GM21576 (cell line): ENCODE results near the gene LTBP4.

ENCODE experiments used
- ATAC-seq: cut with Tn5 transposase; IDR thresholded peaks from one replicate; pipeline ENCODE4 v1.9.1; 2021; ENCODE audit warnings: mild to moderate bottlenecking, moderate library complexity; ENCODE audit not compliant: unreplicated experiment

The LTBP4 gene

DNA sequence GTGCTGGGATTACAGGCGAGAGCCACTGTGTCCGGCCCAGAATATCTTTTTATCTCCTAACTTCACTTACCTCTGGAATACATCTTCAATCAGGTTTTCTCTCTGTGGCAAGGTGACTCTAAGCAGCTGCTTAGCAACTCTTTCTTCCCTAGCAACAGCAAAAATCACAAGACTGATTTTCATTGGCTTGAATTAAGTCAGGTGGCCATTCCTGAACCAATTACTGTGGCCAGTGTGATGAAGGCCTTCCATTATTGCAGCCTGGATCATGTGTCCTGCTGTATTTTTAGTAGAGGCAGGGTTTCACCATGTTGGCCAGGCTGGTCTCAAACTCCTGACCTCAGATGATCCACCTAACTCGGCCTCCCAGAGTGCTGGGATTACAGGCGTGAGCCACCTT lies 9.0 kb upstream of the LTBP4 start:
- no peak for ATAC-seq

DNA sequence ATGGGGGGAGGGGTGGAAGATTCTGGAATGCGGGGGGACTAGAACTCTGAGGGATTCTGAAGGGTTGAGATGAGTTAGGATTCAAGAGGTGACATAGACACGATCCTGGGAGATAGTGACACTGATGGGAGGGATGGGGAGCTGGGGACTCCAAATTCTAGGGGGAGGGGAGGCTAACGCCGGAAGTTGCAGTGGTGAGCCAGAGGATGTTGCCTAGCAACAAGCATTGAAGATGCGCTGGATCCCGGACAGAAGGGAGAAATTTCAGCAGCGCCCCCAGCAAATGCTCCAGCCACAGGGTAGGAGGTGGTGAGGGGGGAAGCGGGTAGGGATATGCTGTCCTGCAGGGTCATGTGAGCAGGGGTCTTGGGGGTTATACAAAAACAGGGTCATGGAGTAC lies 6.9 kb upstream of the LTBP4 start:
- no peak for ATAC-seq

DNA sequence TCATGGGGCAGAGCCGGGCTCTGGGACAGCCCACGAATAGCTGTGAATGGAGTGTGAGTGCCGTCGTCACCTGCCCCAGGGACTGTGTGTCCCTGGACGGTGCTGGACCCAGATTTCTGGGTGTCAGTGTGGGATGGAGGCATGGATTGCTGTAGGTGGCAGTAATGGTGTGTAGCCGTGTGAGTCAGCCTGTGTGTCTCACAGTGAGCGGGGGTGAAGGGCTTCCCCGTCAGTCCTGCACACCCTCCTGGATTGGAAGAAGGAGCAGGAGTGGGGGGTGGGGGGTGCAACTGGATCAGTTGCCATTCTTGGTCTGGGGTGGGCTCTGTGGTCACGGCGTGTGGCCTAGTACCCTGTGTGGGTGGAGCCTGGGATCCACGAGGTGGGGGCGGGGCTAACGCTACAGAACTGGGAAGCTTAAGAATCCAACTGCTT lies 6.5 kb upstream of the LTBP4 start:
- ATAC-seq = no peak

DNA sequence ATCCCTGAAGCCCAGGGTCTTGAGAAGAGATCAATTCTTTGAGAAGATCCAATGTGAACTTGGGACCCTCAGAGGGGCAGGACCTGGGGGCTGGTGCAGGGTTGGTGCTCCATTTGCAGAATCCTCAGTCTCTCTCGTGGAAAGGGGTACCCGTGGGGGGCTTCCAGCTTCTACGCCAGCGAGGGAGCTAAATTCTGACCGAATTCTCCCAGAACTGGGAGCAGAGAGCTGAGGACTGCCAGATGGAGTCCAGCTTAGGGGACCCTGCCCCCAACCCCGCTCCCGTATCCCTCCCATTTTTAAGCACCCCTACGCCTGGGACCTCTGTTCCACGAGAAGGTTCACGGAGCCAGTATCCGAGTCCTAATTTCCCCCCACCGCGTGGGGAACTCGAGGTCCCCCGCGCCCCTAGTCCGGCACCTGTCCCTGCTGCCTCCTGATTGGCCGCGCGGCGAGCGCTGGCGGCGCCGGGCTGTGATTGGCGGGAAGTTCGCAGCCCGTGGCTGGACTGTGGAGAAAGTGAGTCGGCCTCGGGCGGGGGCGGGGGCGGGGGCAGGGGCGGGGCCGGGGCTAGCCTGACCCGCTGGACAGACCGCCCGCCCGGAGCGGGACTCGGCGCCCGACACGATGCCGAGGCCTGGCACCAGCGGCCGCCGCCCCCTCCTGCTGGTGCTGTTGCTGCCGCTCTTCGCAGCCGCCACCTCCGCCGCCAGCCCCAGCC lies 4.4 kb upstream of the LTBP4 start:
- ATAC-seq = no peak

DNA sequence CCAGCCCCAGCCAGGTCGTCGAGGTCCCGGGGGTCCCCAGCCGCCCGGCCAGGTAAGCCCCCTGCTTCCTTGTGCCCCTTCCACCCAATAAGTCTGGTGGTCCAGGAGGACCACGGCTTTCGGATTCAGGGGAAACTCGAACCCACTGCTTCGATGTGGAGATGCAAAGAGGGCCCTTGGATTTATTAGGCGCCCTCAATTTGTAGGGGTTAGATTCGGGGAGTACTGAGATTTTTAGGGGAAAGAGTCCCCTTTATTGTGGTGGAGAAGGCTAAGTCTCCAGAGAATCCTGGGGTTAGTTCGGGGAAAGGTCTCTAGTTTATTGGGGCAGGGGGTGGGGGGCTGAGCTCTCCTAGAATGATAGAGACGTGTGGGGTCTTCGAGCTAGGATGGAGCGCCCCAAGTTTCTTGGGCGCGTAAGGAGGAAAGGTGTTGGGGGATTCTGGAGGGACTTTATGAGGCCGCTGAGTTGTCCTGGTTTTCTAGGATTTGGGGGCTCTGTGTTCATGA lies 3.8 kb upstream of the LTBP4 start:
- no peak for ATAC-seq

DNA sequence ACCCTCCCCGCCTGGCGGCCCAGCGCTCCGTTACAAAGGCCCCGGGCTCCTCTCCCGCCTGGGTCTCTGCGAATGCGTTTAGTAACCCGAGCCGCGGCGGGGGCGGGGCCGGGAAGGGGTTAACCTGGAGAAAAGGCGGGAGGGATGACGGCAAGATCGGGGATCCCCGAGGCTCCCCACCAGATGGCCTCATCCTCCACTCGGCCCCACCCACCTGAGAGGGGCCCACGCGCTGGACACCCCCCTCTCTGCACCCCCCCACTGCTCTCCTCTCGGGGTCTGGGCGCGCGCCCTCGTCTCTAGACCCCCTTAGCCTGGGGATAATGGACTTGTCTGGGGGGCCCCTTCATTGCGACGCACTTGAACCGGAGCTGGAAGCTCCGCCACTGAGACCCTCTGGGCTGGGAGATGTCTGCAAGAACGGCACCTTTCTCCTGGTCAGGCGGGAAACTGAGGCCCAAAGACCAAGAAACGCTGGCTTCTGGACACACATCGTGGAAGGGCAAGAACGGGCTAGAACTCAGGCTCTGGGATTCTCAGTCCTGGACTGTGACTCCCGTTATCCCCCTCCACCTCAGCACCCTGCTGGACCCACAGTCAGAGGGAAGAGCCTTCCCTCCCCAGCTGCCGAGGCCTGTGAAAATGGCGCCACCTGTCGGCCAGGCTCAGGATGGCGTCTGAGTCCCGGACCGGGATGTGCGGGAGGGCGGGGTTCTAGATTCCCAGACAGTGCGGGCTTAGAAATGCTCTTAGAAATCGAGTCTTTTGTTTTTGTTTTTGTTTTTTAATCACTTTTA lies 2.9 kb upstream of the LTBP4 start:
- ATAC-seq = no peak

DNA sequence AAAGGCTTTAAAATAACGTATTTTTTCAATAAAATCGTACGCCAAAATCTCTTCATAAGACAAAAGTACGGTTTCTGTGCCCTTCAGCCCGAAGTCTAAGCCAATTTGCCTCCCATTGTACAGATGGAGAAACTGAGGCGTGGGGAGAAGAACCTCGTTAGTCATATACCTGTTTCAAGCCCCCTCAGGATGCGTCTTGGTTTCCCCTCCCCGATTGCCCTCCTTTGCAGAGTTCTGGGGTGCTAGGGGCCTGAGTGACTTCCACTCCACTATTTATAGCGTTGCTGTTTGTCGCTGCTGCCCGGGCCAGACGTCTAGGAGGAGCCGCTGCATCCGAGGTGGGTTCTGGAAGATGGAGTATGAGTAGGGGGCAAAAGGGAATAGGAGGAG lies 2.3 kb upstream of the LTBP4 start:
- ATAC-seq = no peak

DNA sequence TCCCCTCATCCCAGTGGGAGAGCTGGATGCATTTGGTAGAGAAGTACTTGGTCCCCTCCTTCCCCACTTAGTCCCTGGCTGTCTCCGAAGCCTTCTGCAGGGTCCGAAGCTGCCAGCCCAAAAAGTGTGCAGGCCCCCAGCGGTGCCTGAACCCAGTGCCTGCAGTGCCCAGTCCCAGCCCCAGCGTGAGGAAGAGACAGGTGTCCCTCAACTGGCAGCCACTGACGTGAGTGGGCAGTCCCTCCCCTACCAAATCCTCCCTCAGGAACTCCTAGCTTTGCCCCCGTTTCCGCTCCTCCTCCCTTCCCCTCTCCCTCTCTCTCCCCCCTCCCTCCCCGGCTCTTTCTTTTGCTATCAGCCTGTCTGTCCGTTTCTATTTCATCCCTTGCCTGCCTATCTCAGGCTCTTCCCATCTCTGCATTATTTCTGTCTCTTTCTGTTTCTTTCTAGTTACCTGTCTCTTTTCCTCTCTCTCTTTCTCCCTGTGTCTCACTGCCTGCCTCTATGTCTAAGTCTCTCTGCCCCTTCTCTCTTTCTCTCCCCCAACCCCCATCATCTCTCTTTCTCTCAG lies 1.8 kb upstream of the LTBP4 start:
- no peak for ATAC-seq

DNA sequence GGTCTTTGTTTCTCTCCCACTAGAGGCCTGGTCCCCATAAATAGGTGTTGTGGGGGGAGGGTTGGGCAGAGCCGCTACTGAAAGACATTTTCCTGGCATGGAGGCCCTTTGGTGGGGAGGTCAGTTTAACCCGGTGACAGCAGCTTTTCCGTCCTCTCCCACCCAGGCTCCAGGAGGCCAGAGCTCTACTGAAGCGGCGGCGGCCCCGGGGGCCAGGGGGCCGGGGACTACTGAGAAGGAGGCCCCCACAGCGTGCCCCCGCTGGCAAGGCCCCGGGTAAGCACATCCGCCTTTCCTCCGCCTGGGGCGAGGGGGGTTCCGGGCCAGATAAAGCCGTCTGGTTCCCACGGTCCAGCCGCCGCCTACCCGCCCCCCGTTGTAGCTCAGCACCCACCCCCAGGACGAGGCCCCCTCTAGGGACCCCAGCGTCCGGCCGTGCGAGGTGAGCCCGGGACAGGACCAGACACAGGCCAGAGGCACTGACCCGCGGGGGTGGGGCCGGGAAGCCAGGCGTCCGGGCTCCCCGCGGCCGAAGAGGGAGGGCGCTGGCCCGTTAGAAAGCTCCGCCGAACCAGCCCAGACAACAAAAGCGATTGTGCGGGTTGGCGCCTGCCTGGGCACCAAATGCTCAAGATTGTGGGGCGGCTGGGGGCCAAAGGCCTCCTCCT lies 1.1 kb upstream of the LTBP4 start:
- ATAC-seq = no peak

DNA sequence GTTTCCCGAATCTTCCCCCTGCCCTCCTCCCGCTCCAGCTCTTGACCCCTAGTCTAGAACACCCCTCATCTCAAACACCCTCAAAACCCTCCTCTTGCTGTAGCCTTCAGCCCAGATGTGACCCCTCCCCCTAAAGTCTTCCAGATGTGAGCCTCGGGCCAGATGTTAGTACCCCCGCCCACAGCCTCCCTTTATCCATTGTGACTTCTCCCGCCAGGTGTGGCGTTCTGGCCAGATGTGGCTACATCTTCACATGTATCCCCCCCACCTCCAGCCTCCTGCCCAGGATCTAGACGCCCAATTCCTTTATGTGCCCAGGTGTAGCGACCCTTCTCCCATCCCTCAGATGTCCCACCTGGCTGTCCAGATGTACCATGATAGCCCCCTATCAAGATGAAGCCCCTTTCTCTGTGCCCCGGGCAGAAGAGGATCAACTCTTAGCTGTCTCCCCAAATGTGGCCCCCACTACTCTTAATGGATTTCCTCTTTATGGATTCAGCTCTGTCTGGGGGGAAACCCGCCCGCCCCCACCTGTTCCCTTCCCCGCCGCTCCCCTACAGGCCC lies 517 bp upstream of the LTBP4 start:
- no peak for ATAC-seq

DNA sequence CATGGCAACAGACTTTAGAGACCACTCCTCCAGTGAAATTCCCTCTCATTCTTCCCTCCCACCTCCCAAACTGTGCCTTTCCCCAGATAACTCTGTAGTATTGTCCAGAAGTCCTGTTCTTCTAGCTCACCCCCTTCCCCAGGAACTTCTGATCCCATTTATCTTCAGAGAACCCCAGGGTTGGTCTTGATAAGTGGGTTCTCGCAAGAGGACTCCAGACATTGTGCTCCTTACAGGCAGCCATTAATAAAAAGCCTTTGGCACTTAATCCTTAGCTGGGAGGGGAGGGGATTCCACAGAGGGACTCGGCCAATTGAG lies 1.9 kb downstream of the LTBP4 start:
- no peak for ATAC-seq

DNA sequence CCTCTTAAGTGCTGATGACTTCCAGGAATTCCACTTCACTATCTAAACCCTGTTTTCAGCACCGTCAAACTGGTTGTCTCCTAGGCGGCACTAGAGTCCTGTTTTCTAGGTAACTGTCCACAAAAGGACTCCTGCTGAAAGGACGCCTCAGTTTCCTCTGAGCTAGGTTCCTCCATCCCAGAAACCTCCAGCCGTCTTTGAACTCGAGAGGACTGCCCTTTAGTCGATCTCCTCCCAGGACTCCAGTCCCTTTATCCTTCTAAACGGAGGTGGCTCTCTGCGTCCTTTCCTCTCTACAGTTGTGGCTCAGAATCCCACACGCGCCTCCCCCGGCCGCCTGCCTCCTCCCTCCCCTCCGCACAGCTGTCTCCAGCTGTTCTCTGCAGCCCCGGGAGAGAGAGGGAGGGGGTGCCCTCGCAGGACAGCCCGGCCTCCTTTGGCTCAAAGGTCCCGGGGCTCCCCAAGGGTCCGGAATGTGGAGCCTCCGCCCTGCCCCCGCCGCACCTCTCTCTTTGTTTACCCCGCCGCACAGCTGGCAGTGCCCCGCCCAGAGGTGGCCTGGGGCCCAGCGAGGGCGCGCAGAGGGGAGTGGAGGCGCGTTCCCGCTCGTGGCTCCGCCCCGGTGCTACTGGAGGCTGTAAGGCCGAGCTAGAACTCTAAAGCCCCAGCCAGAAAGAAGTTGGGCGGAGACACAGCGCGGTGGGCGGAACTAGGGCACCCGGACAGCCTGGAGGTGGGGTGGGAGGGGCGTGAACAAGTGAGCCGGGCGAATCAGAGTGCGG lies 2.4 kb downstream of the LTBP4 start:
- peak; percentile 65 for ATAC-seq

DNA sequence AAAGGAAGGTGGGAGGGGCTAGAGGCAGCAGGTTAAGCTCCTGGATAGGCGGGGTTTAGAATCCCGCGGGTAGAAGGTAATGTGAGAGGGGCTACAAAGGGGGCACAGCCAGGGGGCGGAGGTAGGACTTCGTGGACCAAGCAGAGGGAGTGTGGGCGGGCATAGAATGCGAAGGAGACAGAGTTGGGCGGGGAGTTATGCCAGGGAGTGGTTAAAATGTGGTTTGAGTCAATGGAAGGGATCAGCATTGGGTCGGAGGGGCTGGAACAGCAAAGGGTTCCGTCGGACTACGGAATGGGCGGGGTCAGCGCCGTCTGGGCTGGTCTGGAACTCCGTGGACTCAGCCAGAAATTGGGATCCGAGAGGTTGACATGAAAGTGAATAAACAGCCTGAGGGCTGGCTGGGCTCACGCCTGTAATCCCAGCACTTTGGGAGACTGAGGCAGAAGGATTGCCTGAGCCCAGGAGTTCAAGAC lies 3.0 kb downstream of the LTBP4 start:
- ATAC-seq = no peak

DNA sequence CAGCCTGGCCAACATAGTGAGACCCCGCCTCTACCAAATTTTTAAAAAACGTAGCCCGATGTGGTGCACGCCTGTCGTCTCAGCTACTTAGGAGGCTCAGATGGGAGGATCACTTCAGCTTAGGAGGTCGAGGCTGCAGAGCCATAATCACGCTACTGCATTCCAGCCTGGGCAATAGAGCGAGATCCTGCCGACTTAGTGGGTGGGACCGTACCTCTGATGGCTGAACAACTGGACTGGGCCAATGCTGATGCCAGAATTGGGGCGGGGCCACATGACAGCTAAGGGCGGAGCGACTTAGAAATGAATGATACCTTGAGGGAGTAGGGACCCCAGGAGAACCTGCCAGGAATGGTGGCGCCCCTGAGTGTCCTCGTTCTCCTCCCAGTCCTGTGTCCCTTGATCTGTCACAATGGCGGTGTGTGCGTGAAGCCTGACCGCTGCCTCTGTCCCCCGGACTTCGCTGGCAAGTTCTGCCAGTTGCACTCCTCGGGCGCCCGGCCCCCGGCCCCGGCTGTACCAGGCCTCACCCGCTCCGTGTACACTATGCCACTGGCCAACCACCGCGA lies 3.6 kb downstream of the LTBP4 start:
- no peak for ATAC-seq

DNA sequence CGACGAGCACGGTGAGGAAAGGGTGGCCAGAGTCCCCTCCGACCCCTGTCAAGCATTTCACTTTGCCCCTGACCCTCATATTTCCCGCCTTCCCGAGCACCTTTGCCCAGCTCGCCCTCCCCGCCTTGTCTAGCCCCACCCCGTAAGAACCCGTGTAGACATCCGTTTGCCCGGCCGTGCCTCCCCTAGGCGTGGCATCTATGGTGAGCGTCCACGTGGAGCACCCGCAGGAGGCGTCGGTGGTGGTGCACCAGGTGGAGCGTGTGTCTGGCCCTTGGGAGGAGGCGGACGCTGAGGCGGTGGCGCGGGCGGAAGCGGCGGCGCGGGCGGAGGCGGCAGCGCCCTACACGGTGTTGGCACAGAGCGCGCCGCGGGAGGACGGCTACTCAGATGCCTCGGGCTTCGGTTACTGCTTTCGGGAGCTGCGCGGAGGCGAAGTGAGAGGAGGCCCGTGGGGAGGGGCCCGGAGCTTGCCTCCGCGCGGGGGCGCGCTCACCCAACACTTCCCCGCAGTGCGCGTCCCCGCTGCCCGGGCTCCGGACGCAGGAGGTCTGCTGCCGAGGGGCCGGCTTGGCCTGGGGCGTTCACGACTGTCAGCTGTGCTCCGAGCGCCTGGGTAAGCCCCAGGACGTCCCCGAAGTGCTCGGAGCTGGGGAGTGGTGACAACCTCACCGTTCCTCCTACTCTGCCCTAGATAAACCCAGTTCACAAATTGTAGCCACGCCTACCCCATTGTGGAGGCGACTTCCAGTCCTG lies 4.2 kb downstream of the LTBP4 start:
- ATAC-seq = peak; percentile 25

DNA sequence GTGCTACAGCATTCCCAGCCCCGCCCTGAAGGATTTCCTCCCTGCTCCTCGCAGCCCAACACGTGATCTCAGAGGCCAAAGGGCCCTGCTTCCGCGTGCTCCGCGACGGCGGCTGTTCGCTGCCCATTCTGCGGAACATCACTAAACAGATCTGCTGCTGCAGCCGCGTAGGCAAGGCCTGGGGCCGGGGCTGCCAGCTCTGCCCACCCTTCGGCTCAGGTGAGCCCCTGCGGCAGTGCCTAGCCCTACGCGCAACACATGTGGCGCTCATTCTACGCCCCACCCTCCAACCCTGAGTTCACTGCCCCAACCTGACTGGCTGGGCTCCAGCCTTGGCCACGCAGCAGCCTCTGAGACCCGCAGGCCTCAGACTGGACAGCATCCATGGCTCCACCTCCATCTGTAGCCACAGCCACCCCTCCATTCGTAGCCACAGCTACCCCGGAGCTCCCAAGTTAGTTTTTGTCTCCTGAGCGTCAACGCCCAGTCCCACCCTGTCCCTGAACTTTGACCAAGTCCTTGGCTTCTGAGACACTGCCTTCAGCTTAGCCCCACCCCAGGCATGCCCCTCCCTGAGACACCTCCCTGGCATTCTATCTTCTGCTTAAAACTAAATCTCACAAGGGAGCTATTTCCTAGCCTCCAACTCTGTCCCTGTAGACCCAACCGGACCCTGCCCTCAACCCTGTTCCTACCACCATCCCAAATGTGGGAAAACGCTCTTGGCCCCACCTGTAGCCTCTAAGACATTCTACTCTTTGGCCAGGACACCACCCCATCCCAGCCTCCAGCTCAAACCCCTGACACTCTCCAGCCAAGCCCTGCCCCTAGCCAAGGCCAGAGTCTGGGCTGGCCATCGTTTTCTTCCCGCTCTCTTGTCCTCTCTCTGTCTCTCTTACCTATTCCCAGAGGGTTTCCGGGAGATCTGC lies 6.4 kb downstream of the LTBP4 start:
- ATAC-seq = no peak

DNA sequence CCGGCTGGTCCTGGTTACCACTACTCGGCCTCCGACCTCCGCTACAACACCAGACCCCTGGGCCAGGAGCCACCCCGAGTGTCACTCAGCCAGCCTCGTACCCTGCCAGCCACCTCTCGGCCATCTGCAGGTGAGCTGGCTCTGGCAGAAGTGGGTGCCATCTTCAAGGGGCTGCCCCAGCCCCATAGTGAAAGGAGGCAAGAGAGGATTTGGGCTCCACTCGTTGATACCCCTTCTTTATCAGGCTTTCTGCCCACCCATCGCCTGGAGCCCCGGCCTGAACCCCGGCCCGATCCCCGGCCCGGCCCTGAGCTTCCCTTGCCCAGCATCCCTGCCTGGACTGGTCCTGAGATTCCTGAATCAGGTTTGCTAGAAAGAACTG lies 7.1 kb downstream of the LTBP4 start:
- no peak for ATAC-seq

DNA sequence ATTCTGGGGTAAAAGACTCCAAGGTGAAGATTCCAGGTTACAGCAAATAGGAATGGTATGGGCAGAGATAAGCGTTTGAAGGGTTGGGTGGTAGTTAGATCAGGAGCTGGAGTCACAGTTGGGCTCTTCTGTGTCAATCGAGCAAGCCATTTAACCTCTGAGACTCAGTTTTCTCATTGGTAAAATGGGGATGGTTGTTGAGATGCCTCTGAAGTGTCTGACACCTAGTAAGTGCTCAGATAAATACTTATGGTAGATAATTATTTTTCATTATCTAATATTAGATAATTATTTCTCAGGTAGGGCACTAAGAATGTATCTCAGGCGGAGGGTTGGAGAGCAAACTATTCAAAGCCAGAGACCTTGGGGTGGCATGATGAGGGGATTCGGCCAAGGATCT lies 7.8 kb downstream of the LTBP4 start:
- no peak for ATAC-seq
